HG02981 (cell line): Measurements from ENCODE around the gene IFNA16.
A peak's percentile ranks its signal among the peaks of the same experiment; 100 is the strongest.
"Not testable (repeated sequence)": the region's sequence is repeated elsewhere in the genome, so short reads cannot be mapped to it uniquely, and the experiment has no call there.

ENCODE experiments used
- ATAC-seq: cut with Tn5 transposase; IDR thresholded peaks from one replicate; pipeline ENCODE4 v1.9.1; 2021; ENCODE audit warnings: mild to moderate bottlenecking, moderate library complexity; ENCODE audit not compliant: unreplicated experiment

IFNA16 gene

DNA sequence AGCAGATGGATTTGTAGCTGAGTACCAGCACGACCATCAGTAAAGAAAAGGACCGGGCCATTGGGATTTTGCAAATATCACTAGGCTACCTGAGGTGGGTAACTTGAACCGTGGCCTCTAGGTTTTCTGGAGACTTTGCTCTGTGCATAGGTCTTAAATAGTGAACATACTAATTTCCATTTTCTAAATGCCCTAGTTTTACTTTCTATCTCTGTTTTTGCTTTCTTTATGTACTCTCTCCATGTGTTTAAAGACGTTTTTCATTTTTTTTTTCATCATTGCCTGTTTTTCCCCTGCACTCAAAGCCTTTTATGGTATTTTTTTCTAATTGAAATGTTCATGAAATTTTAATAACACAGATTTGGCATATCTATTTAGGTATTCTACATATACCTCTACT lies 15.0 kb downstream of the IFNA16 start, which contains the start of gene IFNA7:
TSS of gene IFNA7 (minus strand) at position 101 of the 400 bp plus-strand sequence. CDS start at position 61, 40 bp downstream.
- ATAC-seq: not testable (repeated sequence)

GRCh38 chr9:21194867-21195776 lies 22.0 kb downstream of the IFNA16 start:
- ATAC-seq: peak; percentile 93

DNA sequence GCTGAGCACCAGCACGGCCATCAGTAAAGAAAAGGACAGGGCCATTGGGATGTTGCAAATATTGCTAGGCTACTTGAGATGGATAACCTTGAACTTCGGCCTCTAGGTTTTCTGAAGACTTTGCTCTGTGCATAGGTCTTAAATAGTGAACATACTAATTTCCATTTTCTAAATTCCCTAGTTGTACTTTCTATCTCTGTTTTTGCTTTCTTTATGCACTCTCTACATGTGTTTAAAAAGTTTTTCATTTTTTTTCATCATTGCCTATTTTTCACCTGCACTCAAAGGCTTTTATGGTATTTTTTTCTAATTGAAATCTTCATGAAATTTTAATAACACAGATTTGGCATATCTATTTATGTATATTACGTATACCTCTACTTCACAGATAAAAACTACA lies 29.6 kb downstream of the IFNA16 start, which contains the start of gene IFNA4:
TSS of gene IFNA4 (minus strand) at position 101 of the 400 bp plus-strand sequence. CDS start at position 45, 56 bp downstream.
- ATAC-seq: not testable (repeated sequence)

DNA sequence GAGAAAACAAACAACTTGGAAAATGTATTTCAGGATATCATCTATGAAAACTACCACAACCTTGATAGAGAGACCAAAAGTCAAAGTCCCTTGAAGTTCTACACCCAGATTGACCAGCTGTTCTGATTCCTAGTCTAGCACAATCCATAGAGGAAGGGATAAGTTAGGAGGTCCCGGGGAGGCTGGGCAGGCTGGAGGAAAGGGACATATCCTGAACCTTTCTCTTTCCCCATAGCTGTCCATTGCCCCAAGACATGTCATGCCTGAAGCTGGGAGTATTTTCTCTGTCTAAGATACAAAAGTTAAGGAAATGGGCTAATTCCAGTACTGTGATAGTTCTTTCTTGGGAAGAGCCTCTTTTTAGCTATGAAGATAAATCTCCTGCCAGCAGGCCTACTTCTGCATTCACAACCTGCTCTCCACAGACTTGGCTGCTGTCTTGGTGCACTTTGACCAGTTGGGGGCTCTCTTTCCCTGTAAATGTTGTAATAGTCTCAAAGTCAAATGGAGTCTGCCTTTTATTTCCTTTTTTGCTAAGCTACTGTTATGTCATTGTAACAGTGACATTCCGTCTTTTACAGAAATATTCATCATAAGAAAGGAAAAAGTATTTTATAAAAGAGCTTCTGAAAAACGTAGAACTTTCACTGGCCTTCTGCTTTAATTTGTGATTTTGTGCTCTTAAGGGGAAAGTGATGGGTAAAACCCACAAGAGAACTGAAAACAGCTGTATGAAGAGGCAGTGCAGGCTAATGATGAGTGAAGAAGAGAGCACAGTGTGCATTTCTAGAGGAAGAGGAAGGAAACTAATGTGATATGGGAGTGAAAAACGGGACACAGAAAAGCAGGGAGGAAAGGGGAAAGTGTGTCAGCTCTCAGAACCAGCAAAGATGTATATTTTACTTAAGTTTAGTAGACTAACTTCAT lies 34.0 kb downstream of the IFNA16 start:
- ATAC-seq: peak; percentile 94

GRCh38 chr9:21174671-21175070 lies 42.4 kb downstream of the IFNA16 start:
- ATAC-seq: no peak

- ATAC-seq: no peak
Measured at GRCh38 chr9:21172156-21172555, 45.0 kb downstream of the IFNA16 start.

GRCh38 chr9:21171351-21171750 lies 45.8 kb downstream of the IFNA16 start:
- ATAC-seq: no peak

- ATAC-seq: not testable (repeated sequence)
Measured at GRCh38 chr9:21166560-21166959, 50.6 kb downstream of the IFNA16 start, which contains the start of gene IFNA21. Gene IFNA21 (minus strand): TSS chr9:21166660. CDS start chr9:21166612, 48 bp downstream.
